HEK293 (cell line): ENCODE results near the gene ZNF396.

ENCODE experiments used
- CTCF ChIA-PET: fragments of 350-600 bp; formaldehyde crosslinking; extraction: SDS; loops from one replicate; lab custom pipeline; 2021; ENCODE audit warnings: antibody characterized with exemption; lab: Yijun Ruan, JAX
- POLR2A ChIA-PET: fragments of 300-600 bp; formaldehyde crosslinking; extraction: SDS; loops from one replicate; lab custom pipeline; 2020; ENCODE audit warnings: antibody characterized with exemption, inconsistent platforms; lab: Yijun Ruan, JAX
- H3K27ac ChIP-seq: fragments of 200-500 bp; sonication (Bioruptor generic); 2 replicates; pipeline ENCODE4 v1.5.1; 2014; ENCODE audit warnings: low read depth, low read length, control low read depth, inconsistent platforms; ENCODE audit errors: extremely low read depth
- H3K36me3 ChIP-seq, 2 experiments: fragments of 200-500 bp in 1 of 2; sonication (Bioruptor generic) in 1 of 2; 1 replicate in 1 of 2; 2 replicates in 1 of 2; pipeline ENCODE4 v1.5.1; 2014 to 2017; ENCODE audit warnings: inconsistent platforms in 2 of 2, low read length in 2 of 2; ENCODE audit not compliant: control insufficient read depth in 2 of 2, insufficient read depth in 1 of 2
- H3K4me1 ChIP-seq: fragments of 200-500 bp; sonication (Bioruptor generic); 2 replicates; pipeline ENCODE4 v1.5.1; 2014; ENCODE audit warnings: mild to moderate bottlenecking, low read length, inconsistent platforms; ENCODE audit not compliant: control insufficient read depth, insufficient read depth
- H3K4me3 ChIP-seq: 2 replicates; pipeline ENCODE4 v1.5.1; 2011; ENCODE audit warnings: low read depth, mild to moderate bottlenecking, control low read depth, low read length, moderate library complexity
- H3K9me3 ChIP-seq: fragments of 200-500 bp; sonication (Bioruptor generic); 2 replicates; pipeline ENCODE4 v1.5.1; 2014; ENCODE audit warnings: low read depth, low read length, inconsistent platforms; ENCODE audit not compliant: control insufficient read depth, insufficient read depth
- CTCF ChIP-seq: fragments of 450-650 bp; formaldehyde crosslinking; IDR thresholded peaks from 2 replicates; pipeline ENCODE4 v1.5.1; 2016; ENCODE audit warnings: missing biosample characterization, missing genetic modification characterization
- HOXA7 ChIP-seq: sonication (generic); formaldehyde crosslinking; IDR thresholded peaks from 2 replicates; pipeline ENCODE4 v1.8.1; 2022; ENCODE audit warnings: missing genetic modification reagents, borderline replicate concordance
- KLF16 ChIP-seq: fragments of 450-650 bp; formaldehyde crosslinking; IDR thresholded peaks from 2 replicates; pipeline ENCODE4 v1.5.1; 2017; ENCODE audit warnings: missing biosample characterization, missing genetic modification characterization
- KLF9 ChIP-seq: fragments of 450-650 bp; formaldehyde crosslinking; IDR thresholded peaks from 2 replicates; pipeline ENCODE4 v1.5.1; 2016; ENCODE audit warnings: missing biosample characterization, missing genetic modification characterization, low read depth
- PRDM10 ChIP-seq: fragments of 450-650 bp; formaldehyde crosslinking; IDR thresholded peaks from 2 replicates; pipeline ENCODE4 v1.5.1; 2016; ENCODE audit warnings: missing biosample characterization, missing genetic modification characterization
- REST ChIP-seq: fragments of 450-650 bp; formaldehyde crosslinking; IDR thresholded peaks from 2 replicates; pipeline ENCODE4 v1.5.1; 2016; ENCODE audit warnings: missing biosample characterization, missing genetic modification characterization
- SALL2 ChIP-seq: fragments of 450-650 bp; formaldehyde crosslinking; IDR thresholded peaks from 2 replicates; pipeline ENCODE4 v1.5.0; 2017; ENCODE audit warnings: missing biosample characterization, mild to moderate bottlenecking, missing genetic modification characterization, borderline replicate concordance
- YY2 ChIP-seq: fragments of 450-650 bp; formaldehyde crosslinking; IDR thresholded peaks from 2 replicates; pipeline ENCODE4 v1.5.1; 2016; ENCODE audit warnings: missing biosample characterization, missing genetic modification characterization
- ZBTB10 ChIP-seq: fragments of 450-650 bp; formaldehyde crosslinking; IDR thresholded peaks from 2 replicates; pipeline ENCODE4 v1.5.1; 2016; ENCODE audit warnings: missing biosample characterization, missing genetic modification characterization
- ZBTB17 ChIP-seq: fragments of 450-650 bp; formaldehyde crosslinking; IDR thresholded peaks from 2 replicates; pipeline ENCODE4 v1.5.1; 2016; ENCODE audit warnings: missing biosample characterization, missing genetic modification characterization
- ZBTB7A ChIP-seq: fragments of 450-650 bp; formaldehyde crosslinking; IDR thresholded peaks from 2 replicates; pipeline ENCODE4 v1.5.1; 2016; ENCODE audit warnings: low read depth, missing biosample characterization, missing genetic modification characterization
- ZIC2 ChIP-seq: fragments of 450-650 bp; formaldehyde crosslinking; IDR thresholded peaks from 2 replicates; pipeline ENCODE4 v1.5.1; 2016; ENCODE audit warnings: missing biosample characterization, missing genetic modification characterization
- ZNF10 ChIP-seq: fragments of 450-650 bp; formaldehyde crosslinking; IDR thresholded peaks from 2 replicates; pipeline ENCODE4 v1.5.1; 2017; ENCODE audit warnings: missing biosample characterization, missing genetic modification characterization
- ZNF112 ChIP-seq: fragments of 450-650 bp; formaldehyde crosslinking; IDR thresholded peaks from 2 replicates; pipeline ENCODE4 v1.5.0; 2017; ENCODE audit warnings: missing biosample characterization, missing genetic modification characterization
- ZNF169 ChIP-seq: fragments of 450-650 bp; formaldehyde crosslinking; IDR thresholded peaks from 2 replicates; pipeline ENCODE4 v1.5.1; 2016; ENCODE audit warnings: missing biosample characterization, missing genetic modification characterization
- ZNF214 ChIP-seq: fragments of 450-650 bp; formaldehyde crosslinking; IDR thresholded peaks from 2 replicates; pipeline ENCODE4 v1.5.1; 2017; ENCODE audit warnings: missing biosample characterization, mild to moderate bottlenecking, missing genetic modification characterization, borderline replicate concordance
- ZNF26 ChIP-seq: fragments of 450-650 bp; formaldehyde crosslinking; IDR thresholded peaks from 2 replicates; pipeline ENCODE4 v1.5.1; 2016; ENCODE audit warnings: missing biosample characterization, missing genetic modification characterization
- ZNF266 ChIP-seq: fragments of 450-650 bp; formaldehyde crosslinking; IDR thresholded peaks from 2 replicates; pipeline ENCODE4 v1.5.1; 2016; ENCODE audit warnings: missing biosample characterization, missing genetic modification characterization, low read depth
- ZNF302 ChIP-seq: fragments of 450-650 bp; formaldehyde crosslinking; IDR thresholded peaks from 2 replicates; pipeline ENCODE4 v1.5.1; 2016; ENCODE audit warnings: missing biosample characterization, missing genetic modification characterization, low read depth
- ZNF354C ChIP-seq: fragments of 450-650 bp; formaldehyde crosslinking; IDR thresholded peaks from 2 replicates; pipeline ENCODE4 v1.5.1; 2016; ENCODE audit warnings: missing biosample characterization, missing genetic modification characterization, low read depth, borderline replicate concordance
- ZNF473 ChIP-seq: fragments of 450-650 bp; formaldehyde crosslinking; IDR thresholded peaks from 2 replicates; pipeline ENCODE4 v1.5.1; 2017; ENCODE audit warnings: missing biosample characterization, missing genetic modification characterization

Gene ZNF396

GRCh38 chr18:35378574-35378896, 1.4 kb upstream of the ZNF396 start:
- H3K9me3 ChIP-seq, result no peaks in the 10 kb centered on the region
- ChIA-PET CTCF (interaction anchor here (0.6 kb wide), 1 partner anchor 119 kb away, joined by 3 read pairs; no protein-coding TSS in a partner anchor), POLR2A (no interaction called here)
- H3K36me3 ChIP-seq, result no peaks in the 10 kb centered on the region
- TF ChIP-seq ZBTB10 (tag by site-specific recombination) (no peak), CTCF (tag by site-specific recombination) (no peak), KLF9 (tag by site-specific recombination) (no peak), SALL2 (tag by site-specific recombination) (no peak), REST (tag by site-specific recombination) (no peak)
- no peak overlapping the region for H3K4me3 ChIP-seq
- H3K27ac ChIP-seq, result no peak overlapping the region
- H3K4me1 ChIP-seq, result no peaks in the 10 kb centered on the region

GRCh38 chr18:35377875-35378573, 887 bp upstream of the ZNF396 start:
- no peaks in the 10 kb centered on the region for H3K9me3 ChIP-seq
- POLR2A ChIA-PET, result no interaction called here
- H3K36me3 ChIP-seq, result no peaks in the 10 kb centered on the region
- no peak overlapping the region for H3K4me3 ChIP-seq
- CTCF ChIA-PET, result interaction anchor here (0.6 kb wide), 1 partner anchor 119 kb away, joined by 3 read pairs; no protein-coding TSS in a partner anchor
- H3K27ac ChIP-seq, result no peak overlapping the region
- H3K4me1 ChIP-seq, result no peaks in the 10 kb centered on the region
- TF ChIP-seq ZBTB17, result no peak
- TF ChIP-seq ZNF473 (tag by site-specific recombination), result no peak
- no peak for TF ChIP-seq PRDM10 (tag by site-specific recombination)
- no peak for TF ChIP-seq ZNF169 (tag by site-specific recombination)
- no peak for TF ChIP-seq HOXA7 (CRISPR knock-in tag)
- no peak for TF ChIP-seq ZBTB7A (tag by site-specific recombination)
- no peak for TF ChIP-seq YY2
- TF ChIP-seq ZNF10 (tag by site-specific recombination), result no peak
- no peak for TF ChIP-seq ZNF354C (tag by site-specific recombination)
- no peak for TF ChIP-seq ZIC2
- TF ChIP-seq ZNF214 (tag by site-specific recombination), result no peak
- no peak for TF ChIP-seq ZNF26
- TF ChIP-seq ZNF266 (tag by site-specific recombination), result no peak
- TF ChIP-seq ZNF302, result no peak
- TF ChIP-seq ZNF112 (tag by site-specific recombination), result no peak
- no peak for TF ChIP-seq KLF16 (tag by site-specific recombination)
